ENCODE measurements around the gene RNF112. TPM values are rescaled to one million over a fixed set of nuclear protein-coding genes. Genes with fewer than 3 reads are reported as not detected.
"Not testable (repeated sequence)": the region's sequence is repeated elsewhere in the genome, so short reads cannot be mapped to it uniquely, and the experiment has no call there.

Gene RNF112
- total RNA-seq, 2 experiments from 2014 or later: 1.2 to 1.8 TPM

DNA sequence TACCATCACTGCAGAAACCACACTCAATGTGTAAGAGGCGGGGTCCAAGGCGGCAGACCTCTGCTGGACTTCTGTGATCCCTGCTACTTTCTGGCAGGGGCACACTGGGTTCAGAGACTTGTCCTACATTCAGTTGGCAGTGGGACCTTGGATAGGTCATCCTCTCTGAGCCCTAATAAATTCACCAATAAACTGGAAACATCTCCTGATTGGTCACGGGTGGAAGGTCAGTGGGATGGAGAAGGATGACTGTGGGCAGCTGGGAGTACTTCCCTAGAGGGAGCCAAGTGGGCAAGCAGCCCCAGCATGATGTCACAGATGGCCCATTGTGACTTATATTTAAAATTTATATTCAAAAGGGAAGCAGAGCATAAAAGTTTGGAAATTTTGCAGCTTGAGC is 49.7 kb downstream of the RNF112 start:
- peaks cover 4% of the 10 kb centered on the region for H3K27me3 Mint-ChIP-seq
- DNase-seq (no peak), ATAC-seq (ENCODE audit: low read depth) (no peak)
- no peaks in the 10 kb centered on the region for H3K9me3 Mint-ChIP-seq
- H3K27ac Mint-ChIP-seq: no peak overlapping the region
- H3K4me1 Mint-ChIP-seq: peaks cover 19% of the 10 kb centered on the region
- no peak overlapping the region for H3K4me3 Mint-ChIP-seq
- H3K36me3 Mint-ChIP-seq: no peaks in the 10 kb centered on the region
- POLR2A ChIA-PET: no interaction called here

DNA sequence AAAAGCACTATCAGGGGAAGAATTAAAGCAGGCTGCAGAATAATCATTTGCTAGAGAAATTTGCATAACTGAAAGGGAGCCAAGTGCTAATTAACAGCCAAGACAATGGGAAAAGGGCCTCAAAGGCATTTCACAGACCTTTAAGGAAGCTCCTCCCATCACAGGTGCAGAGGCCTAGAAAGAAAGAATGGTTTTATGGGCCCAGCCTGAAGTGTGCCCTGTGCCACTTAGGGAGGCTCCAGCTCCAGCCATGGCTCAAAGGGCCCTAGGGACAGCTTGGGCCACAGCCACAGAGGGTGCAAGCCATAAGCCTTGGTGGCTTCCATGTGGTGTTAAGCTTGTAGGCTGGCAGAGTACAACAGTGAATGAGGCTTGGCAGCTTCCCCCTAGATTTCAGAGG is 50.1 kb downstream of the RNF112 start:
- peaks cover 19% of the 10 kb centered on the region for H3K4me1 Mint-ChIP-seq
- DNase-seq (no peak), ATAC-seq (ENCODE audit: low read depth) (no peak)
- no peaks in the 10 kb centered on the region for H3K9me3 Mint-ChIP-seq
- POLR2A ChIA-PET: no interaction called here
- H3K36me3 Mint-ChIP-seq: no peaks in the 10 kb centered on the region
- no peak overlapping the region for H3K27ac Mint-ChIP-seq
- no peak overlapping the region for H3K4me3 Mint-ChIP-seq
- peaks cover 2% of the 10 kb centered on the region for H3K27me3 Mint-ChIP-seq

DNA sequence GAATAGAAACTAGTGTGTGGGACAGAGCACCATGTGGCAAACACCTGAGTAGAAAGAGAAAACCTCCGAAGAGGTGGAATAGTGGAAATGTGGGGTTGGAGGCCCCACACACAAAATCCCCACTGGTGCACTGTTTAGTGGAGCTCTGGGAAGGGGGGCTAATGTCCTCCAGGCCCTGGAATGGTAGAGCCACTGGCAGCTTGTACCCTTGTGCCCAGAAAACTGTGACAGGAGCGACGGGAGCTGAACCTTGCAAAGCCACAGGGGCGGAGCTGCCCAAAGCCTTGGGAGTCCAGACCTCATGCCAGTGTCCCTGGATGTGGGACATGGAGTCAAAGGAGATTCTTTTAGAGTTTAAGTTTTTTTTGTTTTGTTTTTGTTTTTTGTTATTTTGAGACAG is 50.6 kb downstream of the RNF112 start:
- ATAC-seq (ENCODE audit: low read depth) (no peak), DNase-seq (no peak)
- Mint-ChIP-seq H3K27me3 (peaks cover 2% of the 10 kb centered on the region), H3K9me3 (no peaks in the 10 kb centered on the region), H3K4me1 (peaks cover 19% of the 10 kb centered on the region), H3K36me3 (no peaks in the 10 kb centered on the region), H3K4me3 (no peak overlapping the region), H3K27ac (no peak overlapping the region)
- POLR2A ChIA-PET: no interaction called here

DNA sequence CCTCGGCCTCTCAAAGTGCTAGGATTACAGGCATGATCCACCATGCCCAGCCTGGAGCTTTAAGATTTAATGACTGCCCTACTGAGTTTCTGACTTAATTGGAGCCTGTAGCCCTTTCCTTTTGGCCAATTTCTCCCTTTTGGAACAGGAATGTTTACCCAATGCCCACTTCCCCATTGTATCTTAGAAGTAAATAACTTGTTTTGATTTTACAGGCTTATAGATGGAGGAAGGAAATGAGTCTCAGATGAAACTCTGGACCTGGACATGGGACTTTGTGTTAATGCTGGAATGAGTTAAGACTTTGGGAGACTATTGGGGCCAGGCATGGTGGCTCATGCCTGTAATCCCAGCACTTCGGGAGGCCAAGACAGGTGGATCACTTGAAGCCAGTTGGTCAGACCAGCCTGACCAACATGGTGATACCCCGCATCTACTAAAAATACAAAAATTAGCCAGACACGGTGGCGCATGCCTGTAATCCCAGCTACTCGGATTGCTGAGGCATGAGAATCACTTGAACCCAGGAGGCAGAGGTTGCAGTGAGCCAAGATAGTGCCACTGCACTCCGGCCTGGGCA is 51.5 kb downstream of the RNF112 start:
- not testable (repeated sequence) for H3K27me3 Mint-ChIP-seq; H3K36me3 Mint-ChIP-seq; ATAC-seq (ENCODE audit: low read depth); DNase-seq; H3K9me3 Mint-ChIP-seq
- H3K4me1 Mint-ChIP-seq: peaks cover 17% of the 10 kb centered on the region
- POLR2A ChIA-PET: interaction anchor here (1.0 kb wide), 1 partner anchor 100 kb away, joined by 4 read pairs; the partner anchor contains the start of gene B9D1
- peak overlapping the region; percentile 90 for H3K27ac Mint-ChIP-seq
- peak overlapping the region; percentile 32 for H3K4me3 Mint-ChIP-seq

- Mint-ChIP-seq H3K27me3 (no peaks in the 10 kb centered on the region), H3K9me3 (no peaks in the 10 kb centered on the region), H3K4me1 (peaks cover 12% of the 10 kb centered on the region), H3K36me3 (no peaks in the 10 kb centered on the region), H3K27ac (peak overlapping the region; percentile 90), H3K4me3 (no peak overlapping the region)
- no peak for DNase-seq
- ATAC-seq (ENCODE audit: low read depth): no peak
- POLR2A ChIA-PET: no interaction called here
These were observed 53.3 kb downstream of the RNF112 start for GRCh38 chr17:19464031-19465026.

Other genes with a start within 250 kb of the RNF112 start
- 1 to 10 TPM; 7.1 to 7.5 TPM for gene EPN2, start 173.9 kb upstream of the RNF112 start, total RNA-seq
- gene B9D1, start 48.5 kb upstream of the RNF112 start, total RNA-seq: 1 to 10 TPM; 1.6 to 2.1 TPM
- gene MAPK7, start 32.7 kb upstream of the RNF112 start, total RNA-seq: 10 to 100 TPM; 26.8 to 27.4 TPM
- gene MFAP4, start 24.0 kb upstream of the RNF112 start, total RNA-seq: not detected
- gene SLC47A1, start 122.6 kb downstream of the RNF112 start, total RNA-seq: not detected
- gene ALDH3A2, start 237.5 kb downstream of the RNF112 start, total RNA-seq: 10 to 100 TPM; 29.1 to 32.8 TPM